Loucy (cell line): ENCODE measurements around the gene BUD31.

Experiments
- H2AFZ ChIP-seq: fragments of 200-600 bp; sonication (generic); 2 replicates; pipeline ENCODE4 v1.6.0; 2016; ENCODE audit warnings: antibody characterized with exemption, mild to moderate bottlenecking, low read length, moderate library complexity
- H3F3A ChIP-seq: fragments of 200-600 bp; 2 replicates; pipeline ENCODE4 v1.6.0; 2016; ENCODE audit warnings: antibody characterized with exemption, low read depth, mild to moderate bottlenecking
- H3K27me3 ChIP-seq: fragments of 200-600 bp; sonication (generic); 2 replicates; pipeline ENCODE4 v1.6.1; 2014; ENCODE audit warnings: low read length, mild to moderate bottlenecking; ENCODE audit not compliant: insufficient read depth, poor library complexity, severe bottlenecking
- H3K36me3 ChIP-seq: fragments of 200-600 bp; sonication (generic); 2 replicates; pipeline ENCODE4 v1.6.1; 2016; ENCODE audit warnings: low read length; ENCODE audit not compliant: insufficient read depth
- H3K4me1 ChIP-seq: fragments of 200-600 bp; sonication (generic); 2 replicates; pipeline ENCODE4 v1.5.1; 2014; ENCODE audit warnings: low read length, mild to moderate bottlenecking; ENCODE audit not compliant: insufficient read depth, poor library complexity, severe bottlenecking
- H3K4me2 ChIP-seq: fragments of 200-600 bp; sonication (generic); 2 replicates; pipeline ENCODE4 v1.6.0; 2014; ENCODE audit warnings: antibody characterized with exemption, low read length, low read depth, mild to moderate bottlenecking; ENCODE audit not compliant: poor library complexity, severe bottlenecking
- H3K4me3 ChIP-seq: fragments of 200-600 bp; sonication (generic); 2 replicates; pipeline ENCODE4 v1.5.1; 2014; ENCODE audit warnings: low read length, mild to moderate bottlenecking, mixed read lengths; ENCODE audit not compliant: poor library complexity, severe bottlenecking
- H3K79me2 ChIP-seq: fragments of 200-600 bp; sonication (generic); 2 replicates; pipeline ENCODE4 v1.6.1; 2014; ENCODE audit warnings: low read length; ENCODE audit not compliant: insufficient read depth
- H3K9ac ChIP-seq: fragments of 200-600 bp; sonication (generic); 2 replicates; pipeline ENCODE4 v1.6.0; 2014; ENCODE audit warnings: mild to moderate bottlenecking, low read depth, low read length, moderate library complexity; ENCODE audit not compliant: poor library complexity, severe bottlenecking
- H3K9me2 ChIP-seq: fragments of 200-600 bp; sonication (generic); replicated peaks from 2 replicates; pipeline ENCODE4 v1.6.1; 2016; ENCODE audit warnings: low read depth, low read length, mixed read lengths
- H3K9me3 ChIP-seq: fragments of 200-600 bp; sonication (generic); 2 replicates; pipeline ENCODE4 v1.6.1; 2014; ENCODE audit warnings: mild to moderate bottlenecking, antibody characterized with exemption, low read length, low read depth; ENCODE audit not compliant: insufficient read depth
- H4K20me1 ChIP-seq: fragments of 200-600 bp; sonication (generic); 2 replicates; pipeline ENCODE4 v1.6.0; 2014; ENCODE audit warnings: antibody characterized with exemption, low read length, mild to moderate bottlenecking; ENCODE audit not compliant: insufficient read depth, poor library complexity, severe bottlenecking
- CTCF ChIP-seq: fragments of 200-600 bp; sonication (generic); conservative IDR thresholded peaks from 2 replicates; pipeline ENCODE4 v1.5.1; 2014; ENCODE audit warnings: mild to moderate bottlenecking, antibody characterized with exemption, low read length
- EZH2phosphoT487 ChIP-seq: fragments of 200-600 bp; IDR thresholded peaks from 2 replicates; pipeline ENCODE4 v1.6.1; 2018; ENCODE audit warnings: antibody characterized with exemption, mild to moderate bottlenecking, moderate library complexity, borderline replicate concordance

Gene BUD31

GRCh38 chr7:99452541-99452940 is 43.8 kb downstream of the BUD31 start:
- TF ChIP-seq CTCF (no peak), EZH2phosphoT487 (no peak)
- peaks cover 3% of the 10 kb centered on the region; the same call in 1 of the 2 replicates for H3K79me2 ChIP-seq
- H4K20me1 ChIP-seq = peaks cover 6% of the 10 kb centered on the region

DNA sequence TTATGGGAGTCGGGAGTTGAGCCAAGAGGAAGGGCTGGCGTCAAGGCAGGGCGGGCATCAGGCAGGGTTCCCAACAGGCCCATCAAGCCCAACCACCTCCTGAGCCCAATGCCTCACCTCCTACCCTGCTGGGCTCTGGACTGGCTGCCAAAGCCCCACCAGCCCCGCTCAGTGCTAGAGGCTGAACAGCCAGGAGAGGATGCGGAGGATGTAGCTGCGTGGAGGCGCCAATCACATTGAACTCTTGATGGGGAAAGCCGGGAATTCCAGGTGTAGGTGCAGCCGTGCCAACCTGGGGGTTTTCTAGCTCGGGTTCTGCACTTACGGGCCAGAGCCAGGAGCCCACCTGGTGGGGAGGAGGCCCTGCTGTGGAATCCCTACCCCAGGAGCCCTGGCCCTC is 44.3 kb downstream of the BUD31 start:
- TF ChIP-seq CTCF = no peak
- TF ChIP-seq EZH2phosphoT487 = no peak

More at GRCh38 chr7:99452541-99452940, 43.8 kb downstream of the BUD31 start:
- no peaks in the 10 kb centered on the region for H3F3A ChIP-seq
- no peak overlapping the region for H3K9ac ChIP-seq
- no peak overlapping the region for H3K4me2 ChIP-seq
- H3K4me1 ChIP-seq = no peaks in the 10 kb centered on the region
- H3K27me3 ChIP-seq = no peaks in the 10 kb centered on the region
- no peaks in the 10 kb centered on the region for H3K9me3 ChIP-seq
- peaks cover 89% of the 10 kb centered on the region; the same call in 1 of the 2 replicates for H3K36me3 ChIP-seq
- H2AFZ ChIP-seq = no peak overlapping the region
- H3K9me2 ChIP-seq = no peaks in the 10 kb centered on the region
- no peak overlapping the region for H3K4me3 ChIP-seq

GRCh38 chr7:99455874-99456273 is 47.1 kb downstream of the BUD31 start:
- Histone ChIP-seq H4K20me1 (peaks cover 36% of the 10 kb centered on the region), H3K9me2 (no peaks in the 10 kb centered on the region), H3K79me2 (peaks cover 36% of the 10 kb centered on the region), H3K4me1 (peaks cover under 1% of the 10 kb centered on the region), H3K4me3 (no peak overlapping the region), H3F3A (no peaks in the 10 kb centered on the region), H2AFZ (no peak overlapping the region), H3K9me3 (no peaks in the 10 kb centered on the region), H3K27me3 (no peaks in the 10 kb centered on the region), H3K36me3 (peaks cover 75% of the 10 kb centered on the region), H3K4me2 (no peak overlapping the region), H3K9ac (no peak overlapping the region)
- TF ChIP-seq EZH2phosphoT487 (no peak), CTCF (no peak)

More for the DNA sequence above, 44.3 kb downstream of the BUD31 start:
- Histone ChIP-seq H3K27me3 (no peaks in the 10 kb centered on the region), H3K9me2 (no peaks in the 10 kb centered on the region), H2AFZ (no peak overlapping the region), H4K20me1 (peaks cover 12% of the 10 kb centered on the region), H3K4me1 (no peaks in the 10 kb centered on the region), H3K36me3 (peaks cover 89% of the 10 kb centered on the region; the same call in 1 of the 2 replicates), H3K79me2 (peaks cover 9% of the 10 kb centered on the region; the same call in 1 of the 2 replicates), H3F3A (no peaks in the 10 kb centered on the region), H3K4me2 (no peak overlapping the region), H3K9ac (no peak overlapping the region), H3K4me3 (no peak overlapping the region), H3K9me3 (no peaks in the 10 kb centered on the region)
